ENCODE data around the gene TOMM20L. TPM values are rescaled to one million over a fixed set of nuclear protein-coding genes. Genes with fewer than 3 reads are reported as not detected.

The TOMM20L gene
- polyA plus RNA-seq, 1 of the 3 experiments (the other 2 are of a cell fraction) = not detected

- Histone ChIP-seq H3K4me1 (ENCODE audit: control insufficient read depth in 1 of 2, insufficient read depth in 2 of 2, low read depth in 1 of 2, low read length in 1 of 2) (no peaks in the 10 kb centered on the region), H3K36me3 (replicated peaks in 1 of 2; ENCODE audit: control insufficient read depth in 1 of 2, insufficient read depth in 2 of 2, low read length in 1 of 2) (peaks cover 20 to 52% of the 10 kb centered on the region in 2 experiments), H3K9ac (no peak overlapping the region), H2AFZ (ENCODE audit: low read depth) (no peak overlapping the region), H3K79me2 (ENCODE audit: insufficient read depth) (0 out of 2 replicates have a peak, but pooled peaks cover 4% of the 10 kb centered on the region), H3K4me2 (no peak overlapping the region), H3K9me3 (no peaks in the 10 kb centered on the region), H3F3A (replicated peaks; ENCODE audit: insufficient read depth) (peaks cover 3% of the 10 kb centered on the region), H3K27ac (ENCODE audit: low read depth in 2 of 2, low read length in 1 of 2) (no peak overlapping the region), H4K20me1 (ENCODE audit: insufficient read depth) (no peaks in the 10 kb centered on the region), H3K4me3 (ENCODE audit: low read depth in 2 of 2, low read length in 1 of 2) (no peak overlapping the region), H3K27me3 (ENCODE audit: insufficient read depth) (no peaks in the 10 kb centered on the region), H3K9me2 (no peaks in the 10 kb centered on the region)
- ChIA-PET CTCF (interaction anchor here (0.9 to 1.8 kb wide), 2 partner anchors 12 to 50 kb away, joined by 3 to 5 read pairs; partner anchors contain the start of gene TOMM20L), POLR2A (no interaction called here)
- TF ChIP-seq MXI1 (IDR thresholded peaks at IDR 0.05; ENCODE audit: low read depth, low read length) (no peak), USF1 (IDR thresholded peaks at IDR 0.05; ENCODE audit: borderline replicate concordance, low read depth) (no peak), ZBTB33 (IDR thresholded peaks at IDR 0.05; ENCODE audit: borderline replicate concordance, low read depth) (no peak), GABPA (IDR thresholded peaks at IDR 0.05; ENCODE audit: low read depth) (no peak), RXRA (IDR thresholded peaks at IDR 0.05; ENCODE audit: borderline replicate concordance, low read depth) (no peak), IRF3 (IDR thresholded peaks at IDR 0.05; ENCODE audit: low read depth, low read length) (no peak), RCOR1 (IDR thresholded peaks at IDR 0.05; ENCODE audit: low read length) (no peak)
- no peak for DNase-seq
- 96% methylated on average over 5 of the region's 5 CpGs for WGBS (ENCODE audit: low lambda C conversion rate)
These were observed 48.9 kb downstream of the TOMM20L start for GRCh38 chr14:58444627-58445026.

- POLR2A ChIA-PET = no interaction called here
- Histone ChIP-seq H3K27me3 (ENCODE audit: insufficient read depth) (no peaks in the 10 kb centered on the region), H3K79me2 (ENCODE audit: insufficient read depth) (no peaks in the 10 kb centered on the region), H2AFZ (ENCODE audit: low read depth) (no peak overlapping the region), H3K36me3 (replicated peaks in 1 of 2; ENCODE audit: control insufficient read depth in 1 of 2, insufficient read depth in 2 of 2, low read length in 1 of 2) (peaks cover 51 to 55% of the 10 kb centered on the region in 2 experiments), H3K4me2 (no peak overlapping the region), H3K9me2 (no peaks in the 10 kb centered on the region), H3K9me3 (no peaks in the 10 kb centered on the region), H3F3A (replicated peaks; ENCODE audit: insufficient read depth) (peaks cover 3% of the 10 kb centered on the region), H3K27ac (ENCODE audit: low read depth in 2 of 2, low read length in 1 of 2) (no peak overlapping the region), H3K4me1 (ENCODE audit: control insufficient read depth in 1 of 2, insufficient read depth in 2 of 2, low read depth in 1 of 2, low read length in 1 of 2) (no peaks in the 10 kb centered on the region), H4K20me1 (ENCODE audit: insufficient read depth) (no peaks in the 10 kb centered on the region), H3K4me3 (ENCODE audit: low read depth in 2 of 2, low read length in 1 of 2) (no peak overlapping the region), H3K9ac (no peak overlapping the region)
- CTCF ChIA-PET = interaction anchor here (1.1 to 1.4 kb wide), 2 partner anchors 12 to 45 kb away, joined by 3 to 5 read pairs; no protein-coding TSS in a partner anchor
- DNase-seq = no peak
- 76% methylated on average over 9 of the region's 9 CpGs for WGBS (ENCODE audit: low lambda C conversion rate)
- TF ChIP-seq EZH2phosphoT487 (IDR thresholded peaks at IDR 0.05; ENCODE audit: borderline replicate concordance, low read depth) (no peak), SIN3A (IDR thresholded peaks at IDR 0.05; ENCODE audit: borderline replicate concordance, low read depth, low read length) (no peak), EP300 (IDR thresholded peaks at IDR 0.05; ENCODE audit: borderline replicate concordance in 1 of 2, low read depth in 1 of 2, low read length in 1 of 2) (no peak), USF1 (IDR thresholded peaks at IDR 0.05; ENCODE audit: borderline replicate concordance, low read depth) (no peak), CHD2 (IDR thresholded peaks at IDR 0.05; ENCODE audit: low read length, partially characterized antibody) (no peak), RFX5 (IDR thresholded peaks at IDR 0.05; ENCODE audit: low read length) (no peak), PBX3 (IDR thresholded peaks at IDR 0.05) (no peak), MXI1 (IDR thresholded peaks at IDR 0.05; ENCODE audit: low read depth, low read length) (no peak), USF2 (IDR thresholded peaks at IDR 0.05; ENCODE audit: borderline replicate concordance, low read depth, low read length) (no peak), POLR2AphosphoS5 (IDR thresholded peaks at IDR 0.05; ENCODE audit: low read depth, low read length) (no peak), CTCF (IDR thresholded peaks at IDR 0.05) (no peak)
These were observed 60.0 kb downstream of the TOMM20L start for GRCh38 chr14:58455593-58456265.

Data from SK-N-SH (cell line).